Measurements from ENCODE around the gene TIMM22. TPM values are rescaled to one million over a fixed set of nuclear protein-coding genes. Genes with fewer than 3 reads are reported as not detected.
A peak's percentile ranks its signal among the peaks of the same experiment; 100 is the strongest.

Gene TIMM22
- total and polyA plus RNA-seq, 7 donors = 8.0 to 27.2 (median 14.9) TPM

GRCh38 chr17:1011760-1012735 is 15.1 kb downstream of the TIMM22 start:
- DNase-seq = peak in 1 of 2 donors; percentile 52
- H3K9me3 ChIP-seq = no peaks in the 10 kb centered on the region
- H3K27me3 ChIP-seq (ENCODE audit: insufficient read depth in 3 of 3, low read length in 2 of 3) = peaks cover 0 to 1% (median 0%) of the 10 kb centered on the region in 3 donors
- peaks cover 0 to 33% of the 10 kb centered on the region in 2 donors for H3K36me3 ChIP-seq (ENCODE audit: insufficient read depth in 1 of 2, low read depth in 1 of 2)
- WGBS, 3 donors = 73 to 82% (median 77%) methylated on average over 56 to 57 of the region's 57 CpGs
- intact Hi-C loops (cut with DNase I) = no loop called here
- H3K4me1 ChIP-seq = no peaks in the 10 kb centered on the region
- no peak for ATAC-seq
- H3K27ac ChIP-seq = no peak overlapping the region
- no peak overlapping the region for H3K4me3 ChIP-seq
- no peak for TF ChIP-seq CTCF (IDR thresholded peaks at IDR 0.05)

- TF ChIP-seq CTCF (IDR thresholded peaks at IDR 0.05) = no peak
- peak in 1 of 4 donors; percentile 12 for ATAC-seq
- Histone ChIP-seq H3K4me3 (no peak overlapping the region), H3K27me3 (ENCODE audit: insufficient read depth in 3 of 3, low read length in 2 of 3) (peaks cover 0 to 1% (median 0%) of the 10 kb centered on the region in 3 donors), H3K36me3 (ENCODE audit: insufficient read depth in 1 of 2, low read depth in 1 of 2) (peaks cover 0 to 28% of the 10 kb centered on the region in 2 donors), H3K4me1 (no peaks in the 10 kb centered on the region), H3K27ac (no peak overlapping the region), H3K9me3 (no peaks in the 10 kb centered on the region)
- intact Hi-C loops (cut with DNase I) = no loop called here
- WGBS, 3 donors = 54 to 71% (median 57%) methylated on average over 25 to 30 of the region's 30 CpGs
- peak in 1 of 2 donors; percentile 42 for DNase-seq
Observed at GRCh38 chr17:1012823-1013728, 16.1 kb downstream of the TIMM22 start.

- no peaks in the 10 kb centered on the region for H3K9me3 ChIP-seq
- WGBS, 3 donors = 75 to 84% (median 77%) methylated on average over 9 of the region's 9 CpGs
- no peak for TF ChIP-seq CTCF (IDR thresholded peaks at IDR 0.05)
- H3K4me1 ChIP-seq = no peaks in the 10 kb centered on the region
- intact Hi-C loops (cut with DNase I) = no loop called here
- no peak overlapping the region for H3K27ac ChIP-seq
- H3K27me3 ChIP-seq (ENCODE audit: insufficient read depth in 3 of 3, low read length in 2 of 3) = peaks cover 0 to 1% (median 0%) of the 10 kb centered on the region in 3 donors
- ATAC-seq (no peak), DNase-seq (peak in 1 of 2 donors; percentile 18)
- H3K4me3 ChIP-seq = no peak overlapping the region
- H3K36me3 ChIP-seq (ENCODE audit: insufficient read depth in 1 of 2, low read depth in 1 of 2) = peaks cover 0 to 25% of the 10 kb centered on the region in 2 donors
Observed at GRCh38 chr17:1013729-1014090, 16.8 kb downstream of the TIMM22 start.

GRCh38 chr17:1018547-1018946 is 21.6 kb downstream of the TIMM22 start:
- DNase-seq = no peak
- Histone ChIP-seq H3K27ac (no peak overlapping the region), H3K4me1 (peaks cover 12% of the 10 kb centered on the region), H3K4me3 (no peak overlapping the region), H3K9me3 (no peaks in the 10 kb centered on the region), H3K27me3 (ENCODE audit: insufficient read depth in 3 of 3, low read length in 2 of 3) (peaks cover 0 to 4% (median 0%) of the 10 kb centered on the region in 3 donors), H3K36me3 (ENCODE audit: insufficient read depth in 1 of 2, low read depth in 1 of 2) (no peaks in the 10 kb centered on the region)
- no peak for TF ChIP-seq CTCF (IDR thresholded peaks at IDR 0.05)
- WGBS, 3 donors = 83 to 89% (median 86%) methylated on average over 10 to 11 of the region's 11 CpGs
- ATAC-seq = no peak
- intact Hi-C loops (cut with DNase I) = no loop called here
